ENCODE results near the gene OSTN.

Gene OSTN

DNA sequence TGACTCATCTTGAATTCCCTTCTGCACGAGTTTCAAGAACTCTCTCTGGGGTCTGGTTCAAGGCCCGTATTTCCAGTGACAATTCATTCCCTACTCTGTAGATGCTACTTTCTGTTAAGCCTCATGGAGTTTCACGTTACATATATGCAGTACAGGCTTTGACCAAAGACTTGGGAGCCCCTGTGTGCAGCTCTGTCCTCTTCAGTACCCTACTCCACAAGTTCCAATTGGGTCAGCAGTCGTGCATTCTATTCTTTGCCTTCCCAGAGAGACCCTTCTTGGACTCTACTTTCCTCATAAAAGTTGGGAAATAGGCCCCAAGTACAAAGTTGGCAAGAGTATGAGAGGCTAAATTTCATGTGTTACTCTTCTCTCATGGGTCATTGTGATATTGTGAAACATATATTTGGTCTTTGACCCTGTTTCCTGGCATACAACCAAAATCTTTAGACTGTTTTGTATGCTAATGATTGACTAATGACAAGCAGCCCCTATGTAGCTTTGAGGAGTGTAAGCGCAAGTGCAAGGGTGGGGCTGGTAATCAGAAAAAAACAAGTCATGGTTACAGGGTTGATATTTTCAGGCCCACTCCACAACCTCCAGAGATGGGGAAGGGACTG, 115.2 kb downstream of the OSTN start:
- no peak for DNase-seq

All from T-helper 2 cell (primary cell).